Measurements from ENCODE around the gene GSG1.

DNA sequence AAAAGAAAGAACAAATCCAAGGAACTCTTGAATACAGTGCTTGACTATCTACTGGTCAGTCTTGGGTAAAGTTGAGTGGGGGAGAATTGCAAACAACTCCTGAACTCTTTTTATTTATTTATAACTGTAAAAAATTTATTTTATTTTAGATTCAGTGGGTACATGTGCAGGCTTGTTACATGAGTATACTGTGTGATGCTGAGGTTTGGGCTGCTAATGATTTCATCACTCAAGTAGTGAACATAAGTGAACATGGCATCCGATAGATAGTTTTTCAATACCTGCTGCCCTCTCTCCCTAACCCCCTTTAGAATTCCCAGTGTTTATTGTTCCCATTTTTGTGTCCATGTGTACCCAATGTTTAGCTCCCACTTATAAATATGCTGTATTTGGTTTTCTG, 3.2 kb upstream of the GSG1 start:
- no peak for TF ChIP-seq EZH2 (IDR thresholded peaks at IDR 0.05; ENCODE audit: borderline replicate concordance, low read depth, low read length, severe bottlenecking)
- TF ChIP-seq POLR2A (IDR thresholded peaks at IDR 0.05; ENCODE audit: low read depth, low read length), result no peak
- TF ChIP-seq, protein P1, sequence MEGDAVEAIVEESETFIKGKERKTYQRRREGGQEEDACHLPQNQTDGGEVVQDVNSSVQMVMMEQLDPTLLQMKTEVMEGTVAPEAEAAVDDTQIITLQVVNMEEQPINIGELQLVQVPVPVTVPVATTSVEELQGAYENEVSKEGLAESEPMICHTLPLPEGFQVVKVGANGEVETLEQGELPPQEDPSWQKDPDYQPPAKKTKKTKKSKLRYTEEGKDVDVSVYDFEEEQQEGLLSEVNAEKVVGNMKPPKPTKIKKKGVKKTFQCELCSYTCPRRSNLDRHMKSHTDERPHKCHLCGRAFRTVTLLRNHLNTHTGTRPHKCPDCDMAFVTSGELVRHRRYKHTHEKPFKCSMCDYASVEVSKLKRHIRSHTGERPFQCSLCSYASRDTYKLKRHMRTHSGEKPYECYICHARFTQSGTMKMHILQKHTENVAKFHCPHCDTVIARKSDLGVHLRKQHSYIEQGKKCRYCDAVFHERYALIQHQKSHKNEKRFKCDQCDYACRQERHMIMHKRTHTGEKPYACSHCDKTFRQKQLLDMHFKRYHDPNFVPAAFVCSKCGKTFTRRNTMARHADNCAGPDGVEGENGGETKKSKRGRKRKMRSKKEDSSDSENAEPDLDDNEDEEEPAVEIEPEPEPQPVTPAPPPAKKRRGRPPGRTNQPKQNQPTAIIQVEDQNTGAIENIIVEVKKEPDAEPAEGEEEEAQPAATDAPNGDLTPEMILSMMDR (IDR thresholded peaks at IDR 0.05; ENCODE audit: extremely low read depth in 1 of 2, insufficient read depth in 1 of 2, low read depth in 1 of 2, low read length in 2 of 2), result no peak
- TF ChIP-seq, protein P2, sequence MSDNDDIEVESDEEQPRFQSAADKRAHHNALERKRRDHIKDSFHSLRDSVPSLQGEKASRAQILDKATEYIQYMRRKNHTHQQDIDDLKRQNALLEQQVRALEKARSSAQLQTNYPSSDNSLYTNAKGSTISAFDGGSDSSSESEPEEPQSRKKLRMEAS (IDR thresholded peaks at IDR 0.05; ENCODE audit: insufficient read depth, insufficient read length), result no peak

Measured in endothelial cell of umbilical vein (primary cell).